Neuronal stem cell (in vitro differentiated cells): ENCODE results near the gene OMA1.
"Not testable (repeated sequence)": the region's sequence is repeated elsewhere in the genome, so short reads cannot be mapped to it uniquely, and the experiment has no call there.

Source experiments
- DNase-seq: peaks from one replicate; pipeline ENCODE4 v3.0.0-alpha.2; 2013; ENCODE audit warnings: low spot score
- H2AFZ ChIP-seq: one replicate; pipeline ENCODE4 v1.6.1; 2013; ENCODE audit warnings: mild to moderate bottlenecking, low read length, inconsistent platforms
- H2AK5ac ChIP-seq: 2 replicates; pipeline ENCODE4 v1.6.1; 2013; ENCODE audit warnings: low read depth, mild to moderate bottlenecking, inconsistent platforms, low read length, moderate library complexity, mixed read lengths
- H2BK120ac ChIP-seq: 2 replicates; pipeline ENCODE4 v1.6.1; 2013; ENCODE audit warnings: low read depth, mild to moderate bottlenecking, inconsistent platforms, low read length, moderate library complexity, mixed read lengths
- H2BK12ac ChIP-seq: one replicate; pipeline ENCODE4 v1.6.1; 2013; ENCODE audit warnings: low read length, inconsistent platforms
- H2BK15ac ChIP-seq: 2 replicates; pipeline ENCODE4 v1.6.1; 2013; ENCODE audit warnings: mild to moderate bottlenecking, low read length, inconsistent platforms, mixed read lengths
- H2BK5ac ChIP-seq: one replicate; pipeline ENCODE4 v1.6.1; 2013; ENCODE audit warnings: inconsistent platforms, mild to moderate bottlenecking, low read length, moderate library complexity
- H3K14ac ChIP-seq: one replicate; pipeline ENCODE4 v1.6.1; 2013; ENCODE audit warnings: low read length, inconsistent platforms
- H3K18ac ChIP-seq: 2 replicates; pipeline ENCODE4 v1.6.1; 2013; ENCODE audit warnings: low read length, inconsistent platforms
- H3K23ac ChIP-seq: 2 replicates; pipeline ENCODE4 v1.6.1; 2013; ENCODE audit warnings: low read depth, mild to moderate bottlenecking, mixed read lengths, low read length, inconsistent platforms; ENCODE audit not compliant: poor library complexity
- H3K27ac ChIP-seq: replicated peaks from 3 replicates; pipeline ENCODE4 v1.5.1; 2013; ENCODE audit warnings: low read length, inconsistent platforms
- H3K27me3 ChIP-seq, 3 experiments: 2 replicates each; pipeline ENCODE4 v1.6.1; 2013; ENCODE audit warnings: low read length in 3 of 3, mild to moderate bottlenecking in 2 of 3, inconsistent platforms in 1 of 3, low read depth in 1 of 3, mixed read lengths in 1 of 3, moderate library complexity in 1 of 3; ENCODE audit not compliant: control insufficient read depth in 3 of 3, insufficient read depth in 3 of 3
- H3K36me3 ChIP-seq, 2 donors: replicated peaks in 1 of 2; 2 replicates each; pipeline ENCODE4 v1.6.1; 2013; ENCODE audit warnings: low read length in 2 of 2; ENCODE audit not compliant: control insufficient read depth in 2 of 2, insufficient read depth in 2 of 2
- H3K4ac ChIP-seq: 2 replicates; pipeline ENCODE4 v1.6.1; 2013; ENCODE audit warnings: inconsistent platforms, mild to moderate bottlenecking, low read length, moderate library complexity
- H3K4me1 ChIP-seq, 2 donors: 1 replicate in 1 of 2; 2 replicates in 1 of 2; pipeline ENCODE4 v1.6.1; 2013; ENCODE audit warnings: low read length in 2 of 2, low read depth in 1 of 2; ENCODE audit not compliant: control insufficient read depth in 2 of 2, insufficient read depth in 1 of 2
- H3K4me2 ChIP-seq: one replicate; pipeline ENCODE4 v1.6.1; 2013; ENCODE audit warnings: mild to moderate bottlenecking, low read length, inconsistent platforms; ENCODE audit not compliant: insufficient read depth, poor library complexity, severe bottlenecking
- H3K4me3 ChIP-seq, 2 donors: 2 replicates each; pipeline ENCODE4 v1.5.1; 2013; ENCODE audit warnings: low read length in 2 of 2, mild to moderate bottlenecking in 2 of 2, inconsistent platforms in 1 of 2, moderate library complexity in 1 of 2
- H3K79me1 ChIP-seq: one replicate; pipeline ENCODE4 v1.6.1; 2013; ENCODE audit warnings: low read depth, mild to moderate bottlenecking, inconsistent platforms, low read length, moderate library complexity
- H3K9ac ChIP-seq: one replicate; pipeline ENCODE4 v1.6.1; 2013; ENCODE audit warnings: mild to moderate bottlenecking, low read depth, low read length, inconsistent platforms; ENCODE audit not compliant: poor library complexity
- H3K9me3 ChIP-seq, 2 donors: replicated peaks in 1 of 2; 2 replicates each; pipeline versions ENCODE3 to v1.6.1; 2013; ENCODE audit warnings: low read length in 2 of 2, mild to moderate bottlenecking in 2 of 2, inconsistent platforms in 1 of 2, low read depth in 1 of 2, mixed read lengths in 1 of 2, moderate library complexity in 1 of 2; ENCODE audit not compliant: control insufficient read depth in 2 of 2, insufficient read depth in 1 of 2
- H4K8ac ChIP-seq: one replicate; pipeline ENCODE4 v1.6.1; 2013; ENCODE audit warnings: low read depth, mild to moderate bottlenecking, inconsistent platforms, low read length, moderate library complexity
- H4K91ac ChIP-seq: one replicate; pipeline ENCODE4 v1.6.1; 2013; ENCODE audit warnings: low read length, low read depth, mild to moderate bottlenecking, inconsistent platforms; ENCODE audit not compliant: poor library complexity
- WGBS, 2 donors: extraction: QIAGEN DNeasy Blood & Tissue Kit; methylation state at CpG; one replicate each; pipeline ENCODE4 v1.1.7; 2013; ENCODE audit warnings: missing lambda C conversion rate in 2 of 2, mixed read lengths in 1 of 2; ENCODE audit not compliant: insufficient read length in 2 of 2, insufficient replicate concordance in 1 of 2; ENCODE audit errors: extremely low coverage in 2 of 2; 5-methylcytosine and 5-hydroxymethylcytosine counted together

The OMA1 gene

DNA sequence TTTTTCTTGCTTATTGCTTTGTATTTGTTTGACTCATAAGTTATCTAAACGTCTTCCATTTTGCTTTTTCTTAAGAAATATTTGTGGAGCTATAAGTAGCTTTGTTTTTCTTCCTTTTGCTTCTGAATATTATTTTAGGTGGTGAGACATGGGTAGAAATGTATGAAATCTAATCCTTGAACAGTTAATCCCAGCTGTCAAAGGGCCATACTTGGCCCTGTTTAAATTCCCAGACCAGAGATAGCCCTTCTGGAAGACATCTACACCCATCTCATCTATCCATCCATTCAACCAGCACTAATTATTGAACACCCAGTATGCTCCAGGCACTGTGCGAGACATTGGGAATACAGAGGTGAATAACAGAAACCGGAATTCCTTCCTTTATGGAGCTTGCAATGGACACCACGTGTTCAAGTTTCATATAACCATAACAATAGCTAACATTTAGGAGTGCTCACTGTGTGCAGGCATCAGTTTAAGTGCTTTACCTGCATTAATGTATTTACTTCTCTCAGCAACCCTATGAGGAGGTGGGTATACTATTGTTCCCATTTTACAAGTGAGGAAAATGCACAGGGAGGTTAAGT, 21.8 kb upstream of the OMA1 start:
- Histone ChIP-seq H3K4me3 (no peak overlapping the region), H3K9me3 (no peaks in the 10 kb centered on the region), H3K36me3 (no peaks in the 10 kb centered on the region), H3K4me2 (no peak overlapping the region), H3K14ac (no peak overlapping the region), H3K4me1 (peaks cover 1 to 9% of the 10 kb centered on the region in 2 donors), H3K4ac (no peak overlapping the region), H2BK5ac (no peak overlapping the region), H4K91ac (no peak overlapping the region), H2BK15ac (no peak overlapping the region), H2BK12ac (no peak overlapping the region), H3K79me1 (no peaks in the 10 kb centered on the region), H3K27me3 (no peaks in the 10 kb centered on the region), H4K8ac (no peak overlapping the region), H2AK5ac (no peak overlapping the region), H3K23ac (no peak overlapping the region), H3K18ac (no peak overlapping the region), H2BK120ac (no peak overlapping the region), H2AFZ (no peak overlapping the region), H3K9ac (no peak overlapping the region), H3K27ac (no peak overlapping the region)
- no CpG with 5 or more reads among the region's 4 CpGs for WGBS, 2 donors
- DNase-seq, result no peak

- Histone ChIP-seq H2BK15ac (no peak overlapping the region), H3K4me1 (peaks cover 0 to 9% of the 10 kb centered on the region in 2 donors), H3K4ac (no peak overlapping the region), H4K91ac (no peak overlapping the region), H3K27ac (no peak overlapping the region), H2BK5ac (no peak overlapping the region), H3K4me3 (no peak overlapping the region), H3K4me2 (no peak overlapping the region), H3K27me3 (no peaks in the 10 kb centered on the region), H3K9ac (no peak overlapping the region), H2BK12ac (no peak overlapping the region), H2BK120ac (no peak overlapping the region), H3K36me3 (no peaks in the 10 kb centered on the region), H3K79me1 (no peaks in the 10 kb centered on the region), H2AK5ac (no peak overlapping the region), H3K23ac (no peak overlapping the region), H3K9me3 (no peaks in the 10 kb centered on the region), H2AFZ (no peak overlapping the region), H3K18ac (no peak overlapping the region), H3K14ac (no peak overlapping the region), H4K8ac (no peak overlapping the region)
- WGBS, 2 donors, result no CpG with 5 or more reads among the region's 3 CpGs
- DNase-seq, result no peak
These were observed 19.8 kb upstream of the OMA1 start for GRCh38 chr1:58566339-58566738.

DNA sequence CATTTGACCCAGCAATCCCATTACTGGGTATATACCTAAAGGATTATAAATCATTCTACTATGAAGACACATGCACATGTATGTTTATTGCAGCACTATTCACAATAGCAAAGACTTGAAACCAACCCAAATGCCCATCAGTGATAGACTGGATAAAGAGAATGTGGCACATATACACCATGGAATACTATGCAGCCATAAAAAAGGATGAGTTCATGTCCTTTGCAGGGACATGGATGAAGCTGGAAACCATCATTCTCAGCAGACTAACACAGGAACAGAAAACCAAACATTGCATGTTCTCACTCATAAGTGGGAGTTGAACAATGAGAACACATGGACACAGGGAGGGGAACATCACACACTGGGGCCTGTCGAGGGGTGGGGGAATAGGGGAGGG, 17.2 kb upstream of the OMA1 start:
- not testable (repeated sequence) for DNase-seq, H4K91ac ChIP-seq, H3K4me1 ChIP-seq, H2AFZ ChIP-seq, H3K36me3 ChIP-seq, H2BK120ac ChIP-seq, H3K79me1 ChIP-seq, H3K27ac ChIP-seq, H3K27me3 ChIP-seq, H4K8ac ChIP-seq, H2BK15ac ChIP-seq, H3K18ac ChIP-seq, H3K9me3 ChIP-seq, H3K9ac ChIP-seq, H3K23ac ChIP-seq, H2BK12ac ChIP-seq, H2BK5ac ChIP-seq, H3K4me3 ChIP-seq, H3K4ac ChIP-seq, H3K4me2 ChIP-seq, H3K14ac ChIP-seq, H2AK5ac ChIP-seq
- WGBS, 2 donors, result no CpG with 5 or more reads among the region's 1 CpG

GRCh38 chr1:58561633-58562032, 15.1 kb upstream of the OMA1 start:
- H3K9ac ChIP-seq, result no peak overlapping the region
- H3K36me3 ChIP-seq, result no peaks in the 10 kb centered on the region
- H3K18ac ChIP-seq, result no peak overlapping the region
- no peaks in the 10 kb centered on the region for H3K9me3 ChIP-seq
- no peak overlapping the region for H3K4me3 ChIP-seq
- H2BK120ac ChIP-seq, result no peak overlapping the region
- H3K4ac ChIP-seq, result no peak overlapping the region
- no peak overlapping the region for H3K23ac ChIP-seq
- no peak overlapping the region for H2BK15ac ChIP-seq
- H3K27me3 ChIP-seq, result peaks cover 0 to 3% (median 0%) of the 10 kb centered on the region in 3 experiments
- H2BK5ac ChIP-seq, result no peak overlapping the region
- no peak overlapping the region for H2BK12ac ChIP-seq
- DNase-seq, result no peak
- H3K4me2 ChIP-seq, result no peak overlapping the region
- no peak overlapping the region for H4K8ac ChIP-seq
- H3K14ac ChIP-seq, result no peak overlapping the region
- no peak overlapping the region for H3K27ac ChIP-seq
- no peak overlapping the region for H2AFZ ChIP-seq
- H3K79me1 ChIP-seq, result no peaks in the 10 kb centered on the region
- H3K4me1 ChIP-seq, result peaks cover 0 to 6% of the 10 kb centered on the region in 2 donors
- no peak overlapping the region for H4K91ac ChIP-seq
- no CpG with 5 or more reads among the region's 6 CpGs for WGBS, 2 donors
- no peak overlapping the region for H2AK5ac ChIP-seq
